Esophagus muscularis mucosa (tissue), 4 donors: ENCODE measurements around the gene CAMLG. TPM values are rescaled to one million over a fixed set of nuclear protein-coding genes. Genes with fewer than 3 reads are reported as not detected.
A peak's percentile ranks its signal among the peaks of the same experiment; 100 is the strongest.

Experiments used
- DNase-seq: peaks from one replicate; pipeline ENCODE4 v3.0.0-alpha.2; 2017; ENCODE audit errors: extremely low spot score
- H3K27ac ChIP-seq, 4 donors: fragments of 200-600 bp; sonication (generic); replicated peaks in 1 of 4; 1 replicate in 3 of 4; 2 replicates in 1 of 4; pipeline ENCODE4 v1.5.1; 2016 to 2019; ENCODE audit warnings: mild to moderate bottlenecking in 1 of 4
- H3K27me3 ChIP-seq, 4 donors: fragments of 200-600 bp; sonication (generic); one replicate each; pipeline versions ENCODE4 v1.5.1 to v1.6.0; 2016 to 2019
- H3K36me3 ChIP-seq, 4 donors: fragments of 200-600 bp; sonication (generic); one replicate each; pipeline ENCODE4 v1.5.1; 2016 to 2019
- H3K4me1 ChIP-seq, 4 donors: fragments of 200-600 bp; sonication (generic); one replicate each; pipeline ENCODE4 v1.5.1; 2016 to 2019
- H3K4me3 ChIP-seq, 4 donors: fragments of 200-600 bp; sonication (generic); 1 replicate in 2 of 4; 2 replicates in 2 of 4; pipeline ENCODE4 v1.5.1; 2016 to 2019; ENCODE audit warnings: mild to moderate bottlenecking in 4 of 4, moderate library complexity in 1 of 4
- H3K9me3 ChIP-seq, 4 donors: fragments of 200-600 bp; sonication (generic); 1 replicate in 3 of 4; 2 replicates in 1 of 4; pipeline ENCODE4 v1.5.1; 2016 to 2019
- EP300 ChIP-seq: sonication (generic); formaldehyde crosslinking; IDR thresholded peaks from one replicate; pipeline ENCODE4 v1.6.1; 2017; ENCODE audit warnings: antibody characterized with exemption
- POLR2A ChIP-seq: fragments of 450-650 bp; IDR thresholded peaks from one replicate; pipeline ENCODE4 v1.6.1; 2017; ENCODE audit warnings: antibody characterized with exemption, moderate library complexity, mild to moderate bottlenecking, low read depth
- POLR2AphosphoS5 ChIP-seq, 2 donors: sonication (generic); formaldehyde crosslinking; IDR thresholded peaks; one replicate each; pipeline ENCODE4 v1.6.1; 2017; ENCODE audit warnings: antibody characterized with exemption in 2 of 2
- WGBS: methylation state at CpG from one replicate; pipeline ENCODE4 v1.1.5; 2018; 5-methylcytosine and 5-hydroxymethylcytosine counted together
- intact Hi-C: fragments of 100-400 bp; cut with DNase I; formaldehyde crosslinking; loops from one replicate; pipeline ENCODE4 v1.15.1; 2023
- total RNA-seq, 4 donors: library from RNA; depleted of rRNA; stranded (reverse); fragments of >200 nt; gene quantifications; one replicate each; pipeline versions ENCODE4 v1.1.0 to v1.2.1, GENCODE V29; 2016
- TF ChIP-seq, protein P1 (sequence below), 3 experiments: fragments of 200-600 bp in 2 of 3; fragments of 450-650 bp in 1 of 3; sonication (generic) in 2 of 3; IDR thresholded peaks; one replicate each; pipeline ENCODE4 v1.5.1; 2017 to 2019; ENCODE audit warnings: antibody characterized with exemption in 3 of 3, mild to moderate bottlenecking in 2 of 3, moderate library complexity in 1 of 3

The CAMLG gene
- total RNA-seq, 4 donors from 2014 or later: 38.5 to 54.4 (median 49.8) TPM

DNA sequence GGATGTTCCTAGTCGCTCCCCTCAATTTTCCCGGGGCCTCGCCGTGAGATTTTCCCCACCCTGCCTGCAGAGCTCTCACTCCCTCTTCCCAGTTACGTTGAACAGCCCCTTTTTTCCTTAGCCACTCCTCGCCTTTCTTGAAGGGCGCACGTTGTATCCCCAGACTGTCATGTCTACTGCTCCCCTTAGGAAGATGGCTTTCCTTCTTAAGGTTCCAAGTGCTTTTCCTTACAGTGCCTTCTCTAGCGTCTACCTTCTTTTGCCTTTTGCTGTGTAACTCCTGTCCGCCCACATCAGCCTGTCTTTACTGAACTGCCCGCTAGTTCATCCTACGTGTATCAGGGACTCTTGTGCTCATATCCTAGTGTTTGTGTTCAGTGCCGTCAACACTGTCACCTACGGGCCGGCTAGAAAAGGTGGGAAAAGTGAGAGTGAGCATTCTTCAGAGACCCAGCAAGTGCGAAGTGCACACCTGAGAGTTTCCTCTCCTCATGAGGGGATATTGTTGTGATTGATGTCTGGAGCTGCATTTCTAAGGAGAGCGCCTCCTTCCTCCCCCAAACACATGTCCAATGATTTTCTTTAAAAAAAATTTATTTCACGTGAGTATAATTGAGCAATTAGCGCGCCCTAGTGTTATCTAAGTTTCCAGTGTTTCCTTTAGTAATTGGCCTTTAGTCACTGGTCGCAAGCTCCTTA lies 764 bp downstream of the CAMLG start:
- intact Hi-C loops: loop anchor here (2.0 kb wide), 1 partner anchor 166 kb away; the partner anchor contains the start of gene PCBD2
- Histone ChIP-seq H3K9me3 (no peaks in the 10 kb centered on the region), H3K4me1 (peaks cover 16 to 46% (median 37%) of the 10 kb centered on the region in 4 donors), H3K4me3 (peak overlapping the region; percentile 74 to 90 (median 82)), H3K27me3 (no peaks in the 10 kb centered on the region), H3K27ac (peak overlapping the region; percentile 92 to 98 (median 94)), H3K36me3 (peaks cover 0 to 23% (median 4%) of the 10 kb centered on the region in 4 donors)
- DNase-seq: no peak
- 6% methylated on average over 21 of the region's 21 CpGs for WGBS
- TF ChIP-seq POLR2A (no peak), EP300 (no peak), POLR2AphosphoS5 (IDR thresholded peaks at IDR 0.05) (no peak)
- TF ChIP-seq, protein P1, sequence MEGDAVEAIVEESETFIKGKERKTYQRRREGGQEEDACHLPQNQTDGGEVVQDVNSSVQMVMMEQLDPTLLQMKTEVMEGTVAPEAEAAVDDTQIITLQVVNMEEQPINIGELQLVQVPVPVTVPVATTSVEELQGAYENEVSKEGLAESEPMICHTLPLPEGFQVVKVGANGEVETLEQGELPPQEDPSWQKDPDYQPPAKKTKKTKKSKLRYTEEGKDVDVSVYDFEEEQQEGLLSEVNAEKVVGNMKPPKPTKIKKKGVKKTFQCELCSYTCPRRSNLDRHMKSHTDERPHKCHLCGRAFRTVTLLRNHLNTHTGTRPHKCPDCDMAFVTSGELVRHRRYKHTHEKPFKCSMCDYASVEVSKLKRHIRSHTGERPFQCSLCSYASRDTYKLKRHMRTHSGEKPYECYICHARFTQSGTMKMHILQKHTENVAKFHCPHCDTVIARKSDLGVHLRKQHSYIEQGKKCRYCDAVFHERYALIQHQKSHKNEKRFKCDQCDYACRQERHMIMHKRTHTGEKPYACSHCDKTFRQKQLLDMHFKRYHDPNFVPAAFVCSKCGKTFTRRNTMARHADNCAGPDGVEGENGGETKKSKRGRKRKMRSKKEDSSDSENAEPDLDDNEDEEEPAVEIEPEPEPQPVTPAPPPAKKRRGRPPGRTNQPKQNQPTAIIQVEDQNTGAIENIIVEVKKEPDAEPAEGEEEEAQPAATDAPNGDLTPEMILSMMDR (IDR thresholded peaks at IDR 0.05): no peak

DNA sequence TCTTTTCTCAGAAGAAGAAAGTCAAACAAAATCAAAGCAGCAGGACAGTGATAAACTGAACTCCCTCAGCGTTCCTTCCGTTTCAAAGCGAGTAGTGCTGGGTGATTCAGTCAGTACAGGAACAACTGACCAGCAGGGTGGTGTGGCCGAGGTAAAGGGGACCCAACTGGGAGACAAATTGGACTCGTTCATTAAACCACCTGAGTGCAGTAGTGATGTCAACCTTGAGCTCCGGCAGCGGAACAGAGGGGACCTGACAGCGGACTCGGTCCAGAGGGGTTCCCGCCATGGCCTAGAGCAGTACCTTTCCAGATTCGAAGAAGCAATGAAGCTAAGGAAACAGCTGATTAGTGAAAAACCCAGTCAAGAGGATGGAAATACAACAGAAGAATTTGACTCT lies 2.7 kb downstream of the CAMLG start:
- Histone ChIP-seq H3K36me3 (peaks cover 0 to 32% (median 5%) of the 10 kb centered on the region in 4 donors), H3K4me3 (no peak overlapping the region), H3K9me3 (no peaks in the 10 kb centered on the region), H3K27ac (no peak overlapping the region), H3K27me3 (no peaks in the 10 kb centered on the region), H3K4me1 (peaks cover 16 to 46% (median 37%) of the 10 kb centered on the region in 4 donors)
- DNase-seq: no peak
- 92% methylated on average over 11 of the region's 11 CpGs for WGBS
- TF ChIP-seq POLR2AphosphoS5 (IDR thresholded peaks at IDR 0.05) (no peak), EP300 (no peak), POLR2A (no peak)
- TF ChIP-seq, protein P1 (IDR thresholded peaks at IDR 0.05): no peak
- intact Hi-C loops: no loop called here

DNA sequence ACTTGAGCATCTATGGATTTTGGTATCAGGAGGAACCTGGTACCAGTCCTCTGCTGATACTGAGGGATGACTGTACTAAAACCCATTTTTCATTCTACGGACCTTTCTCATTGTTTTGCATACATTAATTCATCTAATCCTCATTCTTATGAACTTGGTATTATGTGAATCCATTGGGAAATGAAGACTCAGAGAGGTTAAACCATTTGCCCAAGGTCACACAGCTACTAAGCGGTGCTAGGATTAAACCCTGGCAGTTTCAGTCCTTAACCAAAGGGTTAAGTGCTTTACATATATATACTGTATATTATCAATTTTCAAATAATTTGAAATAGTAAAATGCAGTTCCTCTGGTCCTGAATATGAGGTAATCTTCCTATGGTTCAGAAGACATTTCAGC lies 3.8 kb downstream of the CAMLG start:
- TF ChIP-seq, protein P1 (IDR thresholded peaks at IDR 0.05): no peak
- TF ChIP-seq POLR2AphosphoS5 (IDR thresholded peaks at IDR 0.05): no peak
- peaks cover 16 to 45% (median 34%) of the 10 kb centered on the region in 4 donors for H3K4me1 ChIP-seq
- peaks cover 0 to 37% (median 8%) of the 10 kb centered on the region in 4 donors for H3K36me3 ChIP-seq
- no peak overlapping the region for H3K27ac ChIP-seq
- 98% methylated on average over 2 of the region's 2 CpGs for WGBS
- H3K4me3 ChIP-seq: no peak overlapping the region
- no peak for DNase-seq
- H3K27me3 ChIP-seq: no peaks in the 10 kb centered on the region
- no peaks in the 10 kb centered on the region for H3K9me3 ChIP-seq
- intact Hi-C loops: no loop called here

GRCh38 chr5:134749415-134749814 lies 11.1 kb downstream of the CAMLG start:
- 89% methylated on average over 3 of the region's 3 CpGs for WGBS

More at GRCh38 chr5:134749415-134749814, 11.1 kb downstream of the CAMLG start:
- no peak for DNase-seq
- Histone ChIP-seq H3K27me3 (no peaks in the 10 kb centered on the region), H3K4me3 (no peak overlapping the region), H3K27ac (no peak overlapping the region), H3K36me3 (peaks cover 16 to 60% (median 23%) of the 10 kb centered on the region in 4 donors), H3K9me3 (no peaks in the 10 kb centered on the region), H3K4me1 (no peaks in the 10 kb centered on the region)
- TF ChIP-seq POLR2A (no peak), POLR2AphosphoS5 (IDR thresholded peaks at IDR 0.05) (no peak), EP300 (no peak)
- TF ChIP-seq, protein P1 (IDR thresholded peaks at IDR 0.05): no peak
- intact Hi-C loops: no loop called here
